Activated naive CD4-positive, alpha-beta T cell treated with Interleukin-2 at 50 U/mL for 16 hours (primary cell): ENCODE data around the gene OSBPL6.

Experiments
- DNase-seq: peaks from one replicate; pipeline ENCODE4 v3.0.0-alpha.2; 2020

The OSBPL6 gene

GRCh38 chr2:178241844-178242551 lies 47.7 kb downstream of the OSBPL6 start:
- DNase-seq = no peak

GRCh38 chr2:178242552-178242883 lies 48.2 kb downstream of the OSBPL6 start:
- DNase-seq = no peak

DNA sequence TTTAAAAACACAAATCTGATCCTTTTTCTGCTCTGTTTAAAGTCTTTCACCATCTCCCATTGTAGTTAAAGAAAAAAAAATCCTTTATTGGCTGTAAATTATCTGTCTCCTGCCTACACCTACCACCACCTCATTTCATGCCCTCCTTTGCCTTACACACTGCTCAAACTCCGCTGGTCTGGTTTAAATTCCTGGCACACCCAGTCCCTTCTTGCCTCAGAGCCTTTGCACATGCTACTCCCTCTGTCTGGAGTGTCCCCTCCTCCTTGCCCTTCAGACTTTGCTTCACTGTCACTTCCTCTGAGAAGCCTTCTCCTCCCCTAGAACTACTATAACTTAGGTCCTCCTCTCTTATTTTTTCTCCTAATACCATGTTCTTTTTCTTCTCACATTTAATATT lies 49.6 kb downstream of the OSBPL6 start:
- no peak for DNase-seq

DNA sequence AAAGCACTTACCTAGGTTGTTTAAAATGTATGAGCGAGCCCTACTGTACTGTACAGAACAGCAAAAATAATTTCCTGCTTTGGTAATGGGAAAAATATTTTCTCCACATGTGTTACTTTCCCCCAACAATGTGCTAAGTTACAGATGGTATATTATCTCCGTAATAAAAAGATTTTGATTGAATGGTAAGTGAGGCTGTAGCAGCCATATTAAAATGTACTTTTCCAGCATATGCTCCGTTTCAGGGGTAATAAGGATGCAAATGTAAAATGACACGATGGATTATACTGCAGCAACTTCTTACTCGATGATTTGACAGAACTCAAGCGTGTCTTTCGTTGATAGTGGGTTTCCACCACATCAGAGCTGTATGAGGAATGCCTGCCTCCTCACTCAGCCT lies 50.5 kb downstream of the OSBPL6 start:
- DNase-seq = no peak

GRCh38 chr2:178246696-178247095 lies 52.4 kb downstream of the OSBPL6 start:
- no peak for DNase-seq

DNA sequence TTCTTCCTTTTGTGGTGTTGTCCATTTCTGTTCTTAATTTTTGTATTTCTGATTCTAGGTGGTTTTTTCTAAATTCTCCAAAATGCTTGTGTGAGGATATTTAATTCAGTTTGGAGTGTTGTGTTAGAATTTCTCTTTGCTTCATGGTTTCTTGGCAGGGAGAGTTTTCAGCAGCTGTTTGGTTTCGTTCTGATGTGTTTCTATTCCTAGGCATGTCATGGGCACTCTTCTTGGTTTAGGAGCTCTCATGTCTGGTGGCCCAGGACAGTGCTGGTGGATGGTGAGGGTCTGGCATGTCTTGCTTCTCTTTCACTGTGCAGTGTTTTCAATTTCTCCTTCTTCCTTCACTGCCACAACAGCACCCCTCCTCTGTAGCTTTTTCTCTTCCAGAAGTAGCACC lies 52.9 kb downstream of the OSBPL6 start:
- no peak for DNase-seq

GRCh38 chr2:178250429-178250828 lies 56.1 kb downstream of the OSBPL6 start:
- DNase-seq = no peak

DNA sequence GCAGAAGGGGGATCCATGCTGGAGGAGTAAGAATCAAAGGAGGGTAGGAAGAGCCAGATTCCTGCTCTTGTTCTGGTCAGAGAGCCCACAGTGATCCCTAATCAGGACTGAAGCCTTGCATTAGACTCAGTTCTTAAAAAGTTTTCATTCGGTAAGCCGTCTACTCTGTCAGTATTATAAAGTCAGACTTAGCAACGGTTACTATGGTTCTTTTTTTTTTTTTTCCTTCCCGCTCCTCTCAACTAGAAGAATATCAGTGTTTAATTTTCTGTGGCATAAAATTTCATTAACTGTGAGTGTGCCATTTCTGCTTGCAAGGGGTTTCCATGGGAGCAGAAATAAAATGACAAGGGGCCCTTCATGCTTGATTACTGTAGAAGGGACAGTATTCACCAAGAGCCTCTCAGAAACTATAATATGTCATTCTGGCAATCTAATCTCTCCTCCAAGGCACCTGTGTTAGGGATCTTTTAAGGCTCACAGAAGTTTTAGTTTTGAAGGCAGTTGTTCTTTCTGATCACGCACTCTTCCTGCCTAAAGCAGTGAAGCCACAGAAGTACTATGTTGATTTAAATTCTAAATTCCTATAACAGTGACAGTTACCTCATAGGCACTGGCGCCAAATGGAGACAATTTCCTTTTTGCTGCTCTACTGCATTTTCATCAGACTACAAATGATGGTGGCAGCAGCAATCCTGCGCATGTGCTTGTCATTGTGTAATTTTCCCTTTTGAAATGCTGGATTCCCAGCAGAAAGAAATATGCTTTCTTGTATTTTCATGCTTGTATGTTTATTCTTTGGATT lies 57.0 kb downstream of the OSBPL6 start:
- DNase-seq = no peak

DNA sequence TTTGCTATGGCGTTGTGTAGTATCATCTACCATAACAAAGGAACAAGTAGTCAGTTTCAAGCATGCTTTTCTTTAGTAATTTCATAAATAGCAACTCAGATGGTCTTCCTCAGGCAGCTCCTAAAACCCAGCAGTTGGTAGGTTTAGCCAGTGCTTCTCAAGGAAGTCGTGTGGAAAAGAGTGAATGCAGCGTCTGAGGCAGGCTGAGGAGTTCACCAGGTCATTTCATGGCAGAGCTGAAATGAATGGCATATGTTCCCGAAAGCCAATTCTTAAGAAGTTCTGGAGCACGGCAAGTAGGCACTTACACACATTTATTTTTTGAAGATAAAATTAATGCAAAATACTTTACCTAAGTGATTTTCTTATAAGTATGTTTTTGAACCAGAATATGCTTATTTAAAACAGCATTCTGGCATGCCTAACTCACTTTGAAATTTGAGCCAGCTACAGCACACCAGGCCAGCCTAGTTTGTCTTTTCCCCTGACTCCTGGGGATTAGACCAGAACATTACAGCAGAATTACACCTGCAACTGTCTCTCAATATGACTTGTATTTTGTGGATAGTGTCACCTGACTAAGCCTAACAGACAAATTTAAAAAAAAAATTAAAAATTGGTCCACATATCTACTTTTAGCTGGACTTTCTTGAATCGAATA lies 62.2 kb downstream of the OSBPL6 start:
- DNase-seq = no peak

DNA sequence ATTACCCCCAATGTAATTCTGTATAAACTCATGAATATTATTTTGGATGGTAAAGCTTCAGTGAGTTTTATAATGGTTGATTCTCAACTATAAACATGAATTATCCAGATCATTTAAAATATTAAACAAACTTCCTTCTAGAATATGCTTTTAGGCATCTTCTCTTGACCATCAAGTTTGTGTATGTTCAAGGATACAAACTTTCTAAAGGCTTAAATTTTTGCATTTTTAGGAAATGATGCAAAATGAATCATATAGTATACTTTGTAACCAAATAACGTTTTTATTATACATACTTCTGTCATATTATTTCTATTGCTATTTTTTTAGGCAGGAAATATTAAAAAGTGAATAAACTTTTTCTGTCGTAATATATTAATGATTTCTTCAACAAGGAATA lies 62.8 kb downstream of the OSBPL6 start:
- no peak for DNase-seq

DNA sequence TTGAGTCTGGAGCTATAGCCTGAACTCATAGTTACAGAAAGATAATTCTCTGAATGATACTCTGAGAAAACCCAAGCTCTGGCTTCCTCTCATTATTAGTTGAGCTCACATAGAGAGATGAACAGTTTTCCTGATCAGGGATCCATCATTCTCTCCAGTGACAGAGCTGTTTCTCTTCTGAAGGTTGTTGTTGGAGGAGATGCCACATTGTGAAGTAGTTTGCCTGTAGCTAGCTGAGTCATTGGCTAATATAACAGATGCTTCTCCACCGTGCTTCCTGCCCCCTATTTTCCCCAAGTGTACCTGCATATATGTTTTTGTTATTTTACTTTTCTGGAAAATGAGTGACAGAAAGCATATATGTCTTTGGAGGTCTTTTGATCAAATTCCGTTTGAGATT lies 64.6 kb downstream of the OSBPL6 start:
- no peak for DNase-seq

DNA sequence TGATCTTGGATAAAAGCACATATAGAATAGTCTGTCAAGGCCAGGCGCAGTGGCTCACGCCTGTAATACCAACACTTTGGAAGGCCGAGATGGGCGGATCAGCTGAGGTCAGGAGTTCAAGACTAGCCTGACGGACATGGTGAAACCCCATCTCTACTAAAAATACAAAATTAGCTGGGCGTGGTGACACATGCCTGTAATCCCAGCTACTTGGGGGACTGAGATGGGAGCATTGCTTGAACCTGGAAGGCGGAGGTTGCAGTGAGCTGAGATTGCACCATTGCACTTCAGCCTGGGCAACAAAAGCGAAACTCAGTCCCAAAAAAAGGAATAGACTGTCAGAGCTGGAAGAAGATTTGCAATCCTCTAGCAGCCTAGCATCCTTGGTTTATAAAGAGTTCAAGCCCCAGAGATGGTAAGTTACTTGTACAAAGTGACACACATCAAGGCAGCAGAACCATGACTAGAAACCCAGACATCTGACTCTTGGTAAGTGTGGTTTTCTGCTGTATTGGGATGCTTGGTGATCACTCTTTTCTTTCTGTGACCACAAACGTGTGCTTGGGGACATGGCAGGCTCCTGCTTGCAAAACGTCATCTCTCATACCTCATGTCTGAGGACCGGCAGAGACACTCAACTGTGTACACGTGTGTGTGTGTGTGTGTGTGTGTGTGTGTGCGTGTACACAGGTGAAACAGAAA lies 69.0 kb downstream of the OSBPL6 start:
- DNase-seq = no peak

DNA sequence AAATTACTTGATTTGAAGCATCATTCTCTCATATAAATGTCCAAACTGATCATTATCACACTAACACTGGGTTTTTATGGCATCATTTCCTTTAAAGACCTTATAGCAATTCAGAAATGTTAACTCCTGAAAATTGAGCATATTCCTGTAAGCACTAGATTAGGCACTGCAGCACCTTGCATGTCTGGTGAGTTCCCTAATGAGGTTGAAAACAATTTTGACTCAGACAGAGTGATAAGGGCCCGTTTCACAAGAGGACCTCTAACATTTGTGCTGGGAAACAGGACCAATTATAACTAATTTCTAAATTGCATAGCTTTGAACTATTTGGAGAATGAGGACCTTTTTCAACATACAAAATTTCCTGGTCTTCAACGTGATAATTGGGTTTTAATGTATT lies 69.9 kb downstream of the OSBPL6 start:
- no peak for DNase-seq

- no peak for DNase-seq
These were observed 71.5 kb downstream of the OSBPL6 start for GRCh38 chr2:178265851-178266250.

DNA sequence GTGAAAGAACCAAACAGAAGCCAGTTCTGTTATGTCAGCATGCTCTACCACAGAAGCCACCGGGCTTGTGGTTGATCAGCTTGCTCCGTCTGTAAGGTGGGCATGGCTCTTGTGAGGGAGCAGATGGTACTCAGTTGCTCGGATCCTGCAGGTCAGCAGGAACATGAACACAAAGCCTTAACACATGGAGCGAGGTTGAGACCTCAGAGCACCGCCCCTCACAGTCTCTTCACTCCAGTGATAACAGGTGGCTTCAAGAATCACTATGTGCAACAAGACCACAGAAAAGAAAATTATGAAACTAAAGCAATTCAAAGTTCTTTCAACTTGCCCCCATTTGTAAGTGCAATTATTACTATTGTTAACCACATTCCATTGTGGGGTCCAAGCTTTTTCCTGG lies 72.1 kb downstream of the OSBPL6 start:
- no peak for DNase-seq

GRCh38 chr2:178267660-178268059 lies 73.3 kb downstream of the OSBPL6 start:
- DNase-seq = no peak

DNA sequence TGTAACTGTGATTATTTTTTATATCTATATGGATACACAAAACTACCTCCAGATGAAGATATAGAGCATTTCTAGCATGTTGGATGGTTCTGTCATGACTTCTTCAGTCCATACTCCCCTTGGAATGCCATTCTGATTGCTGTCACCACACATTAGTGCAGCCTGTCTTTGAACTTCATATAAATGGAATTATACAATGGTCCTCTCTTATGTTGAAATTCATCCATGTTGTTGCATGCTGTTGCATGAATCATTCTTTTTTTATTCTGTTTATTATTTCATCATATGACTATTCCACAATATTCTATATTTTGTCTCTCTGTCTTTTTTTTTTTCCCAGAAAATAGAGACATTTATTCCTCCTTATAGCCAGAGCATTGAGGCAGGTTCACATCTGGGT lies 74.1 kb downstream of the OSBPL6 start:
- DNase-seq = no peak

- DNase-seq = no peak
These were observed 75.3 kb downstream of the OSBPL6 start for GRCh38 chr2:178269438-178270224.

DNA sequence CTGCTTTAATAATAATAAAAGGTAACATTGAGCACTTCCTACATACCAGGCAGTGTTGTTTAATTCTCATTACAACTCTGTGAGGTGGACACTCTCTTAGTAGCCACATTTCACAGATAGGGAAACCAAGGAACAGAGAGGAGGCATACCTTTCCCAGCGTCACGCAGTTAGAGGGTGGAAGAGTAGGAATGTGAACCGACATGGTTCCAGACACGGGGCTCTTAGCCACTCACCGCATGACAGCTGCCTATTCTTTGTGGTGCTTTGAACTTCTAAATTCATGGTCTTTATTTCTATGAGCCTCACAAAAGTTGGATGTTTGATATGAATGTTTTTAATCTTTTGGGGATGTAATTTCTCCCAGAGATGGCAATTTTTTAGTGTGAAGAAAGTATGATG lies 76.0 kb downstream of the OSBPL6 start:
- no peak for DNase-seq

GRCh38 chr2:178271094-178271493 lies 76.8 kb downstream of the OSBPL6 start:
- DNase-seq = no peak

DNA sequence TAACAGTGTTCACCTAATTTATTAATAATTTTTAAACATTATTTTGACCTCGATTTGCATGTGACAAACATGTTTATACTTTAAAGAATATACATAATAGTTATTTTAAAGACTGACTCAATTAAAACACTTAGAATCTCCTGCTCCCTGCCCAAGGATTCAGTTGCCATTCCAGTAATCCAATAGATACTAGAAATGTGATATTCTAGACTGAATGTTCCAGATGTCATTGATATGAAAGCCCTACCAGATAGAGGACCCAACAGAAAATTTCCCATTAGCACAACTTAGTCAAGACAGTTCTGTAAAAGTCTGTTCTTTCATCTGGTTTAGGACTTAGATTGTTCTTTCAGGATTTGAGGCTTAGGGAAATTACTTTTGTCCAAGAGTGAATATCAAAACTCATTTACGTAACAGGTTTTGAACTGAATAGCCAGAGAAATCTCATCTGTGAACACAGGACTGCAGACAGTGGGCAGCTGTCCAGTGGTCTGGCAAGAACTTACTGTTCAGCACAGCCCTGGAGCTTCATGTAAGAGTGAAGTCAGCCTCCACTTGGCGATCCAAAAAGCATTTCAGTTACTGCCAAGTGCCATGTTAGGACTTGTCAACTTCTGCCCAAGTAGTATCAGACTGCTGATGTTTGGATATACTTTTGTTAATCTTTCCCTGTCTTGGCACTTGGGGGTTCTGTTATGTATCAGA lies 77.5 kb downstream of the OSBPL6 start:
- DNase-seq = no peak

DNA sequence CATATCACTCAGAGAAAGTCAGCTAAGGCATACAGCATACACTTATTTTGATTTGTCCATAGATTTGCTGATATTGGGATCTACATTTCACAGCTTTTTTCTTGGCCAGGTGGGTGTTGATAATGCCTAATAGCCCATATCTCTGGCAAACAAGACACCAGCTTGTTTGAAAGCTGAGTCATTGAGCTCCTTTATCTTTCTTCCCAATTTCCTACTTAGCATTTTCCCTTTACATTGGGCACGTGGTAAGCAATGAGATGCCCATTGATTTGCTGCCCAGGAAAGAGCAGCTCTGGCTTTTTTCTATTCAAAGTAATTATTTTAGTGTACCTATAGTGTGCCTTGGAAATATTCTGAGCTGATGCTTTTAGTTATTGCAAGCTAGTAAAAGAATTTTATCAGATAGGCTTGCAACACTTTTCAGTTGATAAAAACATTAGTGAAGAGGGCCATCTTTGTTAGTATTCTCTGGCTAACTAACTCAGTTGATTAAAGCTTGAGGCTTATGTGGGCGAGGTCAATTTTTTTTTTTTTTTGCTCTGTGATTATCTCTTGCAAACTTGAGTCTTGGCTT lies 79.6 kb downstream of the OSBPL6 start:
- no peak for DNase-seq
